ENCODE measurements around the gene PPP1R13L. TPM values are rescaled to one million over a fixed set of nuclear protein-coding genes. Genes with fewer than 3 reads are reported as not detected.

PPP1R13L gene
- total RNA-seq, 1 donor from 2014 or later = 15.2 TPM

DNA sequence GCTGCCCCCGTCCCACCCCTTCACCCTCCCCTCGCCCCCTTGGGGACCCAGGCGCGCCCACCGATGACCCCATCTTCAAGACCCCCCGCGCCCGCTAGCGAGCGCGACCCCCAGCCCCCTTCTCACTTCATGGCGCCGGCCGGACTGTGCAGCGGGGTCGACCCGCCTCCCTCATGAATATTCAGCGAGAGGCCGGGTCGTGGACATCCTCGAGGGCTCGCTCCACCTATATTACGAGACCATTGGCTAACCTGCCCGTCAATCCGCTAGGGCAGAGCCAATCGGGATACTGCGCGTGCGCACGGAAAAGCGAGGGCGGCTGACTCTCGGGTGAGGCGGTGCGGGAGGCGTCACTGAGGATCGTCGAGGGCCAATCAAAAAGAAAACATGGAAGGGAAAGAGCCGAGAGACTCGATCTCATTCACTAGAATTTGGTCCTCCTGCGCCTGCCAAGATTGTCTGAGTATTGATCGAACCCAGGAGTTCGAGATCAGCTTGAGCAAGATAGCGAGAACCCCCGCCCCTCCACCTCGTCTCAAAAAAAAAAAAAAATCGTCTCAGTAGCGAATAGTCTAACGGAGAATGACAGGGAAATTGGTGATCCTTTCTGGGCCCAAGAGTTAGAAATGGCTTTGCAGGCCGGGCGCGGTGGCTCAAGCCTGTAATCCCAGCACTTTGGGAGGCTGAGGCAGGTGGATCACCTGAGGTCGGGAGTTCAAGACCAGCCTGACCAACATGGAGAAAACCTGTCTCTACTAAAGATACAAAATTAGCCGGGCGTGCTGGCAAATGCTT lies 34.3 kb downstream of the PPP1R13L start, which contains the start of gene ERCC2:
TSS of gene ERCC2 (minus strand) at position 164 of the 795 bp plus-strand sequence. CDS start at position 131, 33 bp downstream.
- DNase-seq (ENCODE audit: low read depth) = peak; percentile 73
- TF ChIP-seq, protein P1, sequence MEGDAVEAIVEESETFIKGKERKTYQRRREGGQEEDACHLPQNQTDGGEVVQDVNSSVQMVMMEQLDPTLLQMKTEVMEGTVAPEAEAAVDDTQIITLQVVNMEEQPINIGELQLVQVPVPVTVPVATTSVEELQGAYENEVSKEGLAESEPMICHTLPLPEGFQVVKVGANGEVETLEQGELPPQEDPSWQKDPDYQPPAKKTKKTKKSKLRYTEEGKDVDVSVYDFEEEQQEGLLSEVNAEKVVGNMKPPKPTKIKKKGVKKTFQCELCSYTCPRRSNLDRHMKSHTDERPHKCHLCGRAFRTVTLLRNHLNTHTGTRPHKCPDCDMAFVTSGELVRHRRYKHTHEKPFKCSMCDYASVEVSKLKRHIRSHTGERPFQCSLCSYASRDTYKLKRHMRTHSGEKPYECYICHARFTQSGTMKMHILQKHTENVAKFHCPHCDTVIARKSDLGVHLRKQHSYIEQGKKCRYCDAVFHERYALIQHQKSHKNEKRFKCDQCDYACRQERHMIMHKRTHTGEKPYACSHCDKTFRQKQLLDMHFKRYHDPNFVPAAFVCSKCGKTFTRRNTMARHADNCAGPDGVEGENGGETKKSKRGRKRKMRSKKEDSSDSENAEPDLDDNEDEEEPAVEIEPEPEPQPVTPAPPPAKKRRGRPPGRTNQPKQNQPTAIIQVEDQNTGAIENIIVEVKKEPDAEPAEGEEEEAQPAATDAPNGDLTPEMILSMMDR (conservative IDR thresholded peaks at IDR 0.05; ENCODE audit: low read depth, low read length) = no peak
- peak within 1 kb of the TSS; percentile 87 for H3K4me3 ChIP-seq (ENCODE audit: low read depth, low read length)

DNA sequence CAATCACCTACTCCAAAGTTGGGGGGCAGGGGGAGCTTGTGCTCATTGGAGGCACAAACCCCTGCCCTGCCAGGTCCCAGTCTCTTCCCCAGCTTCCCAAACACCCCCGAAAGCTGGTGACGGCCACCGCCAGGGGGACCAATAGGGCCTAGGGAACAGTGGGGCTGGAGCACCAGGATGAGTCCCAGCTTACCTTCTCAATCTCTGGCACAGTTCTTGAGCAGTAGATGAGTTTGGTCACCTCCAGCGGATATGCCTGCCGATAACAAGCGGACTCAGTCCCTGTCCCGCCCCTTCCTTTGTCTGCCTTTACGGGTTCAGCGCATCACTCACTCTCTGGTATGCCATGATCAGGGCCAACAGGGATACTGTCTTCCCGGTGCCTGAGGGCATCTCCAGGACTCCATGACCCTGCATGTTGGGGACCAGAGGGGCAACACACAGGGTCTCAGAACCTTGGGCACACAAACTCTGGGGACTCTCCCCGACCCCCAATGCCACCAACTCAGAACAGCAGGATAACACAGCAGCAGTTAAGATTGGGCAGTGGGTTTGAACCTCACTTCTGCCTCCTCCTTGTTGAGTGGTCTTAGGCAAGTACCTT lies 36.0 kb downstream of the PPP1R13L start:
- DNase-seq (ENCODE audit: low read depth) = no peak
- no peak overlapping the region for H3K4me3 ChIP-seq (ENCODE audit: low read depth, low read length)
- TF ChIP-seq, protein P1 (conservative IDR thresholded peaks at IDR 0.05; ENCODE audit: low read depth, low read length) = no peak

DNA sequence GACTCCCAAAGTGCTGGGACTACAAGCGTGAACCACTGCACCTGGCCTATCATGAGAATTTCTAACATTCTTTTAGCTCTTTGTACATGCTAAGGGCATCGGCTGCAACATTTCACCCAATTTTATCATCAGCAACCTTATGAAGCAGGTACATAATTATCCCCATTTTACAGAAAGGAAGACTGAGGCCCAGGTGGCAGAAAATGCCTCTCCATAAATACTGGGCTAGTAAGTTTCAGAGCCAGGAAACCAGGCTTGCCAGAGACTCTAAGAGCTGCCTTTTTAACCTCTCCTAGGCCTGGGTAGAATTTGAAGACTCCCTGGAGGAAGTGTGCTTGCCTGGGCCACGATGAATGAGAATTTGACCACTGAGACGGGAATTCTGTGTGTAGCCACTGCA lies 36.7 kb downstream of the PPP1R13L start:
- no peak for DNase-seq (ENCODE audit: low read depth)
- H3K4me3 ChIP-seq (ENCODE audit: low read depth, low read length) = no peak overlapping the region
- TF ChIP-seq, protein P1 (conservative IDR thresholded peaks at IDR 0.05; ENCODE audit: low read depth, low read length) = no peak

DNA sequence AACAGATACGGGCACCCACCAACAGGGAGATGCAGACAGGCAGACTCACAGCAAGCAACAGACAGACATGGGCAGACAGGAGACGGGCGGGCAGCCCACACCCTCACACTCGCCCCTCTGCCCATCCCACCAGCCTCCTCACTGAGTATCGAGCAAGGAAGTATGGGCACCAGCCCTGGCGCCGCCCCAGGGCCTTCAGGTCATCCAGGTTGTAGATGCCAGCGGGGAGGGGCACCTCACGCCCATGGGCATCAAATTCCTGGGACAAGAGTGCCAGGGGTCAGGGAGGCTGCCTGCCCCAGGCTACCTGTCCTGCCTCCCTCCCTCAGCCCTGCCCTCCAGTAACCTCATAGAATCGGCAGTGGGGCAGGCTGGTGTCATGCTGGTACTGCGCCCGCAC lies 40.2 kb downstream of the PPP1R13L start:
- H3K4me3 ChIP-seq (ENCODE audit: low read depth, low read length) = no peak overlapping the region
- TF ChIP-seq, protein P1 (conservative IDR thresholded peaks at IDR 0.05; ENCODE audit: low read depth, low read length) = no peak

DNA sequence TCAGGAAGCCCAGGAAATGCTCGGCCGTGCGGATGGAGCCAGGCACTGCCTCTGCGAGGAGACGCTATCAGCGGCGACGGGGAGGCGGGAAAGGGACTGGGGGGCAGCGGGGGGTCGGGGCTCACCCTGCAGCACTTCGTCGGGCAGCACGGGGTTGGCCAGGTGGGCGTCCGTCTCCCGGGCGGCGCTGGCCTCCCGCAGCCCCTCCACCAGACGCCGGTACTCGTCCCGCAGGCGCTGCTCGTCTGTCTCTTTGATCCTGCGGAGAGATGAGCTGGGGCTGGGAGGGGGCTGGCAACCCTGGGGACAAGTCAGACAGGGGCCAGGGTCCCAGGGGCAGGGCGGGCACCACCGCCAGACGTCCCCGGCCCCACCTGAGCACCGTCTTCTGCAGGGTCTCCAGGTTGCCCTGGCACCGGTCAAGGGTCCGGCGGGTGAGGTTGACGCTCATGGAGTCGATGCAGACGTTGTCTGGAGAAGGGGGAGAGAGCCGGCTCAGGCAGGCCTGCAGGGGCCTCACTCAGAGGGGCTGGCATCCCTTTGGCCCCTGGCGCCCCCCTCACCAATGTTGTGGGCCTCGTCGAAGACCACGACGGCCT lies 40.9 kb downstream of the PPP1R13L start:
- H3K4me3 ChIP-seq (ENCODE audit: low read depth, low read length) = no peak overlapping the region
- no peak for DNase-seq (ENCODE audit: low read depth)
- TF ChIP-seq, protein P1 (conservative IDR thresholded peaks at IDR 0.05; ENCODE audit: low read depth, low read length) = no peak

More for the DNA sequence above, 40.2 kb downstream of the PPP1R13L start:
- DNase-seq (ENCODE audit: low read depth) = no peak

DNA sequence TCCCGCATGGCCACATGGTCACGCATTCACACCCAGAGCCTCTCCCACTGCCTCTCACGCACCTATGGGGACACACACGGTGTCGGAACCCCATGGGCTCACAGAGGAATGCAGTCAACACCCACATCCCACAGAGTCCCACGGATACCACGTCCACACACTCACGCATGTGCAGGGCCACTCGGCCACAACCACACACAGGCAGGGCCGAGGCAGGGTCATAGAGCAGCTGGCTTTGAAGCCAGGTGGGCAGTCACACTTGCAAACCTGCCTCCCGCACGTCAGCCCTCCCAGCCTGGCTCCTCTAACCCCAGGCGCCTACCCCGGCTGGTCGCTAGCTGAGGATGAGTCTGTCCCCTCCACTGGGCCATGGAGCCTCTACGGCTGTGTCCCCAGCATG lies 42.6 kb downstream of the PPP1R13L start:
- no peak overlapping the region for H3K4me3 ChIP-seq (ENCODE audit: low read depth, low read length)
- TF ChIP-seq, protein P1 (conservative IDR thresholded peaks at IDR 0.05; ENCODE audit: low read depth, low read length) = no peak
- no peak for DNase-seq (ENCODE audit: low read depth)

Data from epithelial cell of proximal tubule (primary cell).